Suprapubic skin (tissue), 4 donors: ENCODE measurements around the gene RCHY1.

ENCODE experiments used
- POLR2A ChIP-seq, 2 donors: fragments of 450-650 bp; IDR thresholded peaks; one replicate each; pipeline ENCODE4 v1.6.1; 2017; ENCODE audit warnings: antibody characterized with exemption in 2 of 2, mild to moderate bottlenecking in 2 of 2, moderate library complexity in 2 of 2
- POLR2AphosphoS5 ChIP-seq, 3 donors: sonication (generic); formaldehyde crosslinking; IDR thresholded peaks; one replicate each; pipeline ENCODE4 v1.6.1; 2017; ENCODE audit warnings: antibody characterized with exemption in 3 of 3
- TF ChIP-seq, protein P1 (sequence below), 2 donors: fragments of 200-600 bp in 1 of 2; fragments of 450-650 bp in 1 of 2; sonication (generic) in 1 of 2; IDR thresholded peaks; one replicate each; pipeline ENCODE4 v1.5.1; 2016 to 2019; ENCODE audit warnings: antibody characterized with exemption in 2 of 2, mild to moderate bottlenecking in 1 of 2, moderate library complexity in 1 of 2

DNA sequence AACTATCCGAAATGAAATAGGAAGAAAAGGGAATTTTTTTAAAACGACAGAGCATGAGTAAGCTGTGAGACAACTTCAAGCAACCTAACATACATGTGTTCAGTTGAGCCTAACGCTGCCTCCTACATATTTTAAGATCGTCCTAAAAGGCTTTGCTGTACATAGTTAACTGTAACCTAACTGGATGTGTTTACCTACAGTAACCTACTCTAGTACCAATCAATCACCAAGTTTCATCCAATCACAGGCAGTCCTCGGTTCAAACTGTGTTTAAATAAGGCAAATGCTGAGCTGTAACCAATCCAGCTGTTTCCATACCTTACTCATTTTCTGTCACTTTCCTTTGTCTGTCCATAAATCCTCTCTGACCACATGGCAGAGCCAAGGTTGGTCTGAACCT is 17.1 kb downstream of the RCHY1 start:
- TF ChIP-seq, protein P1, sequence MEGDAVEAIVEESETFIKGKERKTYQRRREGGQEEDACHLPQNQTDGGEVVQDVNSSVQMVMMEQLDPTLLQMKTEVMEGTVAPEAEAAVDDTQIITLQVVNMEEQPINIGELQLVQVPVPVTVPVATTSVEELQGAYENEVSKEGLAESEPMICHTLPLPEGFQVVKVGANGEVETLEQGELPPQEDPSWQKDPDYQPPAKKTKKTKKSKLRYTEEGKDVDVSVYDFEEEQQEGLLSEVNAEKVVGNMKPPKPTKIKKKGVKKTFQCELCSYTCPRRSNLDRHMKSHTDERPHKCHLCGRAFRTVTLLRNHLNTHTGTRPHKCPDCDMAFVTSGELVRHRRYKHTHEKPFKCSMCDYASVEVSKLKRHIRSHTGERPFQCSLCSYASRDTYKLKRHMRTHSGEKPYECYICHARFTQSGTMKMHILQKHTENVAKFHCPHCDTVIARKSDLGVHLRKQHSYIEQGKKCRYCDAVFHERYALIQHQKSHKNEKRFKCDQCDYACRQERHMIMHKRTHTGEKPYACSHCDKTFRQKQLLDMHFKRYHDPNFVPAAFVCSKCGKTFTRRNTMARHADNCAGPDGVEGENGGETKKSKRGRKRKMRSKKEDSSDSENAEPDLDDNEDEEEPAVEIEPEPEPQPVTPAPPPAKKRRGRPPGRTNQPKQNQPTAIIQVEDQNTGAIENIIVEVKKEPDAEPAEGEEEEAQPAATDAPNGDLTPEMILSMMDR (IDR thresholded peaks at IDR 0.05), result no peak
- no peak for TF ChIP-seq POLR2AphosphoS5 (IDR thresholded peaks at IDR 0.05)
- TF ChIP-seq POLR2A (IDR thresholded peaks at IDR 0.05), result no peak
